OCI-LY3 (cell line): ENCODE data around the gene EEF1AKMT3.
"Not testable (repeated sequence)": the region's sequence is repeated elsewhere in the genome, so short reads cannot be mapped to it uniquely, and the experiment has no call there.

ENCODE experiments used
- H2AFZ ChIP-seq: fragments of 200-600, 300-600 bp; shearing (Covaris generic); 2 replicates; pipeline ENCODE4 v1.6.0; 2014; ENCODE audit warnings: antibody characterized with exemption, low read depth, low read length
- H3K27ac ChIP-seq: fragments of 200-600, 300-600 bp; sonication (generic); 2 replicates; pipeline ENCODE4 v1.5.1; 2014; ENCODE audit warnings: mild to moderate bottlenecking, low read length, moderate library complexity, mixed read lengths
- H3K27me3 ChIP-seq: fragments of 200-600, 300-600 bp; sonication (generic); 2 replicates; pipeline ENCODE4 v1.6.1; 2014; ENCODE audit warnings: low read depth, low read length, mixed read lengths
- H3K36me3 ChIP-seq: fragments of 200-600, 300-600 bp; sonication (generic); replicated peaks from 2 replicates; pipeline ENCODE3; 2014; ENCODE audit warnings: low read depth, low read length, mixed read lengths
- H3K4me1 ChIP-seq: fragments of 300-600, 200-600 bp; sonication (generic); 2 replicates; pipeline ENCODE4 v1.6.1; 2014; ENCODE audit warnings: low read length, mixed read lengths
- H3K4me2 ChIP-seq: fragments of 200-600, 300-600 bp; sonication (generic); 2 replicates; pipeline ENCODE4 v1.6.1; 2014; ENCODE audit warnings: low read length, mixed read lengths
- H3K4me3 ChIP-seq: fragments of 300-600, 200-600 bp; sonication (generic); 2 replicates; pipeline ENCODE4 v1.5.1; 2014; ENCODE audit warnings: antibody characterized with exemption, mild to moderate bottlenecking, low read length, moderate library complexity
- H3K79me2 ChIP-seq: fragments of 300-600, 200-600 bp; shearing (Covaris generic); 2 replicates; pipeline ENCODE4 v1.6.1; 2014; ENCODE audit warnings: mild to moderate bottlenecking, low read length, mixed read lengths
- H3K9ac ChIP-seq: fragments of 300-600, 200-600 bp; shearing (Covaris generic); 2 replicates; pipeline ENCODE4 v1.6.0; 2014; ENCODE audit warnings: mild to moderate bottlenecking, low read length, moderate library complexity
- H3K9me3 ChIP-seq: fragments of 200-600, 300-600 bp; shearing (Covaris generic); 2 replicates; pipeline ENCODE4 v1.6.1; 2014; ENCODE audit warnings: low read length, mixed read lengths; ENCODE audit not compliant: insufficient read depth
- H4K20me1 ChIP-seq: fragments of 200-600, 300-600 bp; sonication (generic); 2 replicates; pipeline ENCODE4 v1.6.1; 2016; ENCODE audit warnings: low read length, mixed read lengths; ENCODE audit not compliant: insufficient read depth
- CTCF ChIP-seq: fragments of 200-600, 300-600 bp; sonication (generic); IDR thresholded peaks from 2 replicates; pipeline ENCODE4 v1.5.1; 2014; ENCODE audit warnings: antibody characterized with exemption, low read length, low read depth
- EZH2phosphoT487 ChIP-seq: fragments of 200-600 bp; shearing (Covaris generic); IDR thresholded peaks from 2 replicates; pipeline ENCODE4 v1.6.1; 2018; ENCODE audit warnings: antibody characterized with exemption, mixed run types, low read depth

EEF1AKMT3 gene

GRCh38 chr12:57815177-57816000, 43.0 kb downstream of the EEF1AKMT3 start:
- H3K27ac ChIP-seq = no peak overlapping the region
- no peak for TF ChIP-seq EZH2phosphoT487
- no peak for TF ChIP-seq CTCF

GRCh38 chr12:57816001-57816854, 43.8 kb downstream of the EEF1AKMT3 start:
- Histone ChIP-seq H3K4me3 (no peak overlapping the region), H3K9ac (no peak overlapping the region), H4K20me1 (no peaks in the 10 kb centered on the region), H3K27me3 (no peaks in the 10 kb centered on the region), H3K4me2 (no peak overlapping the region), H3K36me3 (peaks cover 7% of the 10 kb centered on the region), H3K9me3 (no peaks in the 10 kb centered on the region), H3K79me2 (no peaks in the 10 kb centered on the region), H3K27ac (no peak overlapping the region), H2AFZ (no peak overlapping the region), H3K4me1 (no peaks in the 10 kb centered on the region)
- TF ChIP-seq EZH2phosphoT487 (no peak), CTCF (no peak)

More at GRCh38 chr12:57815177-57816000, 43.0 kb downstream of the EEF1AKMT3 start:
- Histone ChIP-seq H3K4me2 (no peak overlapping the region), H2AFZ (no peak overlapping the region), H3K36me3 (peaks cover 7% of the 10 kb centered on the region), H4K20me1 (no peaks in the 10 kb centered on the region), H3K27me3 (no peaks in the 10 kb centered on the region), H3K9ac (no peak overlapping the region), H3K79me2 (no peaks in the 10 kb centered on the region), H3K4me1 (no peaks in the 10 kb centered on the region), H3K4me3 (no peak overlapping the region), H3K9me3 (no peaks in the 10 kb centered on the region)

GRCh38 chr12:57816855-57817151, 44.4 kb downstream of the EEF1AKMT3 start:
- H4K20me1 ChIP-seq = no peaks in the 10 kb centered on the region
- TF ChIP-seq EZH2phosphoT487 = no peak
- H3K9ac ChIP-seq = no peak overlapping the region
- no peaks in the 10 kb centered on the region for H3K9me3 ChIP-seq
- H3K4me1 ChIP-seq = no peaks in the 10 kb centered on the region
- H3K27ac ChIP-seq = no peak overlapping the region
- H3K79me2 ChIP-seq = no peaks in the 10 kb centered on the region
- H3K27me3 ChIP-seq = no peaks in the 10 kb centered on the region
- no peak overlapping the region for H2AFZ ChIP-seq
- no peak overlapping the region for H3K4me3 ChIP-seq
- H3K4me2 ChIP-seq = no peak overlapping the region
- H3K36me3 ChIP-seq = peaks cover 7% of the 10 kb centered on the region

- no peaks in the 10 kb centered on the region for H3K79me2 ChIP-seq
- no peak overlapping the region for H3K9ac ChIP-seq
- H4K20me1 ChIP-seq = no peaks in the 10 kb centered on the region
- no peak overlapping the region for H2AFZ ChIP-seq
- no peak overlapping the region for H3K27ac ChIP-seq
- H3K4me3 ChIP-seq = no peak overlapping the region
- no peaks in the 10 kb centered on the region for H3K9me3 ChIP-seq
- no peaks in the 10 kb centered on the region for H3K4me1 ChIP-seq
- no peaks in the 10 kb centered on the region for H3K27me3 ChIP-seq
- H3K36me3 ChIP-seq = peaks cover 8% of the 10 kb centered on the region
- TF ChIP-seq EZH2phosphoT487 (no peak), CTCF (no peak)
- H3K4me2 ChIP-seq = no peak overlapping the region
These were observed 45.0 kb downstream of the EEF1AKMT3 start for GRCh38 chr12:57817261-57817989.

- not testable (repeated sequence) for H3K9ac ChIP-seq, H3K9me3 ChIP-seq, H4K20me1 ChIP-seq, H3K4me1 ChIP-seq, H3K27me3 ChIP-seq, H2AFZ ChIP-seq, H3K4me2 ChIP-seq, H3K4me3 ChIP-seq, H3K27ac ChIP-seq, H3K79me2 ChIP-seq
- H3K36me3 ChIP-seq = peaks cover 11% of the 10 kb centered on the region
These were observed 45.5 kb downstream of the EEF1AKMT3 start for GRCh38 chr12:57817990-57818331.

- H3K4me3 ChIP-seq, H3K9ac ChIP-seq, H3K27me3 ChIP-seq, H2AFZ ChIP-seq, H3K27ac ChIP-seq, H3K9me3 ChIP-seq, H3K4me2 ChIP-seq, H3K79me2 ChIP-seq, H3K4me1 ChIP-seq, H4K20me1 ChIP-seq: not testable (repeated sequence)
- H3K36me3 ChIP-seq = peaks cover 23% of the 10 kb centered on the region
These were observed 47.7 kb downstream of the EEF1AKMT3 start for GRCh38 chr12:57820119-57820518.
